HUES6 (cell line): ENCODE measurements around the gene AP4M1.

Experiments
- H3K27ac ChIP-seq: 2 replicates; pipeline ENCODE4 v1.7.0; 2013; ENCODE audit warnings: low read depth, mild to moderate bottlenecking, low read length, inconsistent platforms
- H3K27me3 ChIP-seq: 2 replicates; pipeline ENCODE4 v1.6.1; 2013; ENCODE audit warnings: low read length; ENCODE audit not compliant: control insufficient read depth, insufficient read depth
- H3K36me3 ChIP-seq: 2 replicates; pipeline ENCODE4 v1.6.1; 2013; ENCODE audit warnings: low read length; ENCODE audit not compliant: control insufficient read depth, insufficient read depth
- H3K4me1 ChIP-seq: 2 replicates; pipeline ENCODE4 v1.6.1; 2013; ENCODE audit warnings: low read length; ENCODE audit not compliant: control insufficient read depth, insufficient read depth
- H3K4me3 ChIP-seq: 2 replicates; pipeline ENCODE4 v1.5.1; 2013; ENCODE audit warnings: low read depth, low read length
- H3K9ac ChIP-seq: one replicate; pipeline ENCODE4 v1.6.1; 2013; ENCODE audit warnings: mild to moderate bottlenecking, low read length
- H3K9me3 ChIP-seq: 2 replicates; pipeline ENCODE4 v1.6.1; 2013; ENCODE audit warnings: low read depth, low read length; ENCODE audit not compliant: control insufficient read depth, insufficient read depth

The AP4M1 gene

GRCh38 chr7:100109521-100110163, 8.2 kb downstream of the AP4M1 start:
- Histone ChIP-seq H3K4me3 (no peak overlapping the region), H3K36me3 (peaks cover 88% of the 10 kb centered on the region), H3K27me3 (no peaks in the 10 kb centered on the region), H3K27ac (no peak overlapping the region), H3K4me1 (no peaks in the 10 kb centered on the region), H3K9me3 (no peaks in the 10 kb centered on the region), H3K9ac (no peak overlapping the region)

GRCh38 chr7:100111156-100111555, 9.7 kb downstream of the AP4M1 start:
- H3K9ac ChIP-seq, result peak overlapping the region; percentile 37
- H3K36me3 ChIP-seq, result peaks cover 77% of the 10 kb centered on the region
- no peaks in the 10 kb centered on the region for H3K27me3 ChIP-seq
- no peaks in the 10 kb centered on the region for H3K9me3 ChIP-seq
- H3K27ac ChIP-seq, result no peak overlapping the region
- no peaks in the 10 kb centered on the region for H3K4me1 ChIP-seq
- no peak overlapping the region for H3K4me3 ChIP-seq

GRCh38 chr7:100111914-100112313, 10.5 kb downstream of the AP4M1 start:
- Histone ChIP-seq H3K4me3 (no peak overlapping the region), H3K27me3 (no peaks in the 10 kb centered on the region), H3K9ac (no peak overlapping the region), H3K4me1 (no peaks in the 10 kb centered on the region), H3K36me3 (peaks cover 70% of the 10 kb centered on the region), H3K27ac (no peak overlapping the region), H3K9me3 (no peaks in the 10 kb centered on the region)

- no peaks in the 10 kb centered on the region for H3K27me3 ChIP-seq
- peaks cover 41% of the 10 kb centered on the region for H3K36me3 ChIP-seq
- no peak overlapping the region for H3K4me3 ChIP-seq
- no peaks in the 10 kb centered on the region for H3K9me3 ChIP-seq
- no peak overlapping the region for H3K9ac ChIP-seq
- no peaks in the 10 kb centered on the region for H3K4me1 ChIP-seq
- no peak overlapping the region for H3K27ac ChIP-seq
Observed at GRCh38 chr7:100115026-100115425, 13.6 kb downstream of the AP4M1 start.

GRCh38 chr7:100118388-100119071, 17.1 kb downstream of the AP4M1 start:
- Histone ChIP-seq H3K36me3 (peaks cover 11% of the 10 kb centered on the region), H3K27ac (peak overlapping the region; percentile 98; the same call in 1 of the 2 replicates)

GRCh38 chr7:100119072-100119969, 17.9 kb downstream of the AP4M1 start, which contains the start of the genes CNPY4 and TAF6:
Gene CNPY4 (plus strand): TSS chr7:100119634. CDS start chr7:100119745, 111 bp downstream.
Gene TAF6 (minus strand): TSS chr7:100119358. CDS start chr7:100114209, 5,149 bp downstream.
- Histone ChIP-seq H3K4me1 (peaks cover 10% of the 10 kb centered on the region), H3K4me3 (peak within 1 kb of the TSS; percentile 82), H3K27me3 (no peaks in the 10 kb centered on the region), H3K27ac (peak within 1 kb of the TSS; percentile 98), H3K9ac (peak within 1 kb of the TSS; percentile 88), H3K36me3 (0 out of 2 replicates have a peak, but pooled peaks cover 3% of the 10 kb centered on the region), H3K9me3 (no peaks in the 10 kb centered on the region)

More at GRCh38 chr7:100118388-100119071, 17.1 kb downstream of the AP4M1 start:
- H3K4me3 ChIP-seq, result peak overlapping the region; percentile 82
- H3K9me3 ChIP-seq, result no peaks in the 10 kb centered on the region
- peaks cover 10% of the 10 kb centered on the region for H3K4me1 ChIP-seq
- H3K27me3 ChIP-seq, result no peaks in the 10 kb centered on the region
- H3K9ac ChIP-seq, result peak overlapping the region; percentile 88

- H3K4me1 ChIP-seq, result peaks cover 10% of the 10 kb centered on the region
- H3K4me3 ChIP-seq, result peak overlapping the region; percentile 82
- no peaks in the 10 kb centered on the region for H3K9me3 ChIP-seq
- peak overlapping the region; percentile 88 for H3K9ac ChIP-seq
- no peaks in the 10 kb centered on the region for H3K27me3 ChIP-seq
- no peak overlapping the region for H3K27ac ChIP-seq
- H3K36me3 ChIP-seq, result 0 out of 2 replicates have a peak, but pooled peaks cover 3% of the 10 kb centered on the region
Observed at GRCh38 chr7:100119970-100120732, 18.7 kb downstream of the AP4M1 start.

- Histone ChIP-seq H3K36me3 (0 out of 2 replicates have a peak, but pooled peaks cover 3% of the 10 kb centered on the region), H3K9ac (peak overlapping the region; percentile 88), H3K9me3 (no peaks in the 10 kb centered on the region), H3K4me1 (peaks cover 10% of the 10 kb centered on the region), H3K27ac (no peak overlapping the region), H3K27me3 (no peaks in the 10 kb centered on the region), H3K4me3 (peak overlapping the region; percentile 82)
Observed at GRCh38 chr7:100120733-100121036, 19.2 kb downstream of the AP4M1 start.

GRCh38 chr7:100122067-100122466, 20.6 kb downstream of the AP4M1 start:
- no peaks in the 10 kb centered on the region for H3K27me3 ChIP-seq
- H3K9me3 ChIP-seq, result no peaks in the 10 kb centered on the region
- H3K36me3 ChIP-seq, result no peaks in the 10 kb centered on the region
- no peak overlapping the region for H3K27ac ChIP-seq
- no peak overlapping the region for H3K9ac ChIP-seq
- peaks cover 10% of the 10 kb centered on the region for H3K4me1 ChIP-seq
- no peak overlapping the region for H3K4me3 ChIP-seq

- Histone ChIP-seq H3K4me3 (no peak overlapping the region), H3K36me3 (no peaks in the 10 kb centered on the region), H3K4me1 (peaks cover 10% of the 10 kb centered on the region), H3K9me3 (no peaks in the 10 kb centered on the region), H3K27me3 (no peaks in the 10 kb centered on the region; the same call in 1 of the 2 replicates), H3K27ac (no peak overlapping the region), H3K9ac (no peak overlapping the region)
Observed at GRCh38 chr7:100122568-100122967, 21.1 kb downstream of the AP4M1 start.
